ENCODE results near the gene DAP.

The DAP gene

GRCh38 chr5:10652606-10653005 lies 108.4 kb downstream of the DAP start:
- H3K27me3 ChIP-seq = no peaks in the 10 kb centered on the region

GRCh38 chr5:10652151-10652550 lies 108.9 kb downstream of the DAP start:
- H3K9me3 ChIP-seq = no peaks in the 10 kb centered on the region
- no peak overlapping the region for H3K4me3 ChIP-seq (ENCODE audit: low read depth, low read length)
- TF ChIP-seq CTCF (IDR thresholded peaks at IDR 0.05; ENCODE audit: low read depth, low read length) = no peak
- peaks cover 18% of the 10 kb centered on the region for H3K4me1 ChIP-seq
- H3K36me3 ChIP-seq = no peaks in the 10 kb centered on the region
- DNase-seq = no peak
- no peaks in the 10 kb centered on the region for H3K27me3 ChIP-seq

More at GRCh38 chr5:10652606-10653005, 108.4 kb downstream of the DAP start:
- Histone ChIP-seq H3K4me1 (peaks cover 18% of the 10 kb centered on the region), H3K9me3 (no peaks in the 10 kb centered on the region), H3K4me3 (ENCODE audit: low read depth, low read length) (no peak overlapping the region), H3K36me3 (no peaks in the 10 kb centered on the region)
- TF ChIP-seq CTCF (IDR thresholded peaks at IDR 0.05; ENCODE audit: low read depth, low read length) = no peak
- DNase-seq = no peak

GRCh38 chr5:10649666-10650380 lies 111.2 kb downstream of the DAP start:
- no peak for TF ChIP-seq CTCF (IDR thresholded peaks at IDR 0.05; ENCODE audit: low read depth, low read length)
- DNase-seq = peak; percentile 80
- Histone ChIP-seq H3K27me3 (no peaks in the 10 kb centered on the region), H3K9me3 (no peaks in the 10 kb centered on the region), H3K36me3 (no peaks in the 10 kb centered on the region), H3K4me1 (peaks cover 7% of the 10 kb centered on the region), H3K4me3 (ENCODE audit: low read depth, low read length) (peak overlapping the region; percentile 59)

GRCh38 chr5:10648806-10649665 lies 112.0 kb downstream of the DAP start:
- Histone ChIP-seq H3K4me3 (ENCODE audit: low read depth, low read length) (peak overlapping the region; percentile 59), H3K4me1 (0 out of 2 replicates have a peak, but pooled peaks cover 2% of the 10 kb centered on the region), H3K9me3 (no peaks in the 10 kb centered on the region), H3K36me3 (no peaks in the 10 kb centered on the region), H3K27me3 (no peaks in the 10 kb centered on the region)
- peak; percentile 31 for DNase-seq
- no peak for TF ChIP-seq CTCF (IDR thresholded peaks at IDR 0.05; ENCODE audit: low read depth, low read length)

- Histone ChIP-seq H3K36me3 (no peaks in the 10 kb centered on the region), H3K9me3 (no peaks in the 10 kb centered on the region)
- TF ChIP-seq CTCF (IDR thresholded peaks at IDR 0.05; ENCODE audit: low read depth, low read length) = no peak
Measured at GRCh38 chr5:10647640-10648039, 113.4 kb downstream of the DAP start.

More at GRCh38 chr5:10647640-10648039, 113.4 kb downstream of the DAP start:
- no peak for DNase-seq
- H3K27me3 ChIP-seq = no peaks in the 10 kb centered on the region
- 0 out of 2 replicates have a peak, but pooled peaks cover 2% of the 10 kb centered on the region for H3K4me1 ChIP-seq
- H3K4me3 ChIP-seq (ENCODE audit: low read depth, low read length) = no peak overlapping the region

All from BE2C (cell line).